HG03575 (cell line): ENCODE measurements around the gene AGFG1.

Experiments used
- ATAC-seq: cut with Tn5 transposase; IDR thresholded peaks from one replicate; pipeline ENCODE4 v1.9.1; 2021; ENCODE audit not compliant: unreplicated experiment, insufficient number of reproducible peaks, low FRiP score; ENCODE audit errors: extremely low read depth

Gene AGFG1

GRCh38 chr2:227460070-227460485 lies 11.9 kb upstream of the AGFG1 start:
- ATAC-seq, result no peak

DNA sequence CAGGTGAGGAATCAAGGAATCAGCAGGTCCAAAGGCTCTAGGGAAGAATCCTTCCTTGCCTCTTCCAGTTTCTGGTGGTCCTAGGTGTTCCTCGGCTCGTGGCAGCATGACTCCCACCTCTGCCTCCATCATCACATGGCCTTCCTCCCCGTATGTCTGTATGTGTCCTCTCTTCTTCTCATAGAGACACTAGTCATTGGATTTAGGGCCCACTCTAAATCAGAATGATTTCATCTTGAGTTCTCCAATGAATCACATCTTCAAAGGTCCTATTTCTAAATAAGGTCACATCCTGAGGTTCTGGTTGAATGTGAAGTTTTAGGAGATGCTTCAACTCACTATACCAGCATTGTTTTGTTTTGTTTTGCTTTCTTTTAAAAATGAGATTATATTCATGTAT lies 11.1 kb upstream of the AGFG1 start:
- ATAC-seq, result no peak

DNA sequence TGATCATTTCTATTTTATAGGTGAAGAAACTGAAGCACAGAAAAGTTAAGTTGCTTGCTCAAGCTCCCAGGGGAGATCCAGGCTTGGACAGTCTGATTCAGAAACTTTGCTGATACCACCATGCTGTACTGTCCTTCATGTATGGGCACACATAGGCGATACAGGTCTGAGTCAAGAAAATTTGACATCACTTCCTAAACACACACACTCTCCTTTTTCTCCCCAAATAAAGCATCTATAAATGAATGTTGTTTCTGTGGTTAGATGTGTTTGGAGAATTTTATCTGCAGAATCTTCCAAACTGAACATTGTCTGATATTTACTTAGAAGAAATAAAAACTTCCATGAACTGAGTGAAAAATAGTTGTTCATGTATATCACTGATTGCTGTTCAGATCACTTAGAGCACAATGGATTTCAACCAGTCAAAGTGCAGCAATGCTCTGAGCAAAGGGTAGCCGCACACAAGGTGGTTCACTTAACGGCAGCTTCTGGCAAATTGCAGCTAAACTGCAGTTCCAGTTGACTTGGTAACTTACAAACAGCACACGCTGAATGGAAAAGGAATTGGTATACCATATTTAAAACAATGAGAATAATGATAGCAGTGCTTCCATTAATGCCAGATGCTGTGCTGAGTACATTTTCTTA lies 10.0 kb upstream of the AGFG1 start:
- no peak for ATAC-seq

DNA sequence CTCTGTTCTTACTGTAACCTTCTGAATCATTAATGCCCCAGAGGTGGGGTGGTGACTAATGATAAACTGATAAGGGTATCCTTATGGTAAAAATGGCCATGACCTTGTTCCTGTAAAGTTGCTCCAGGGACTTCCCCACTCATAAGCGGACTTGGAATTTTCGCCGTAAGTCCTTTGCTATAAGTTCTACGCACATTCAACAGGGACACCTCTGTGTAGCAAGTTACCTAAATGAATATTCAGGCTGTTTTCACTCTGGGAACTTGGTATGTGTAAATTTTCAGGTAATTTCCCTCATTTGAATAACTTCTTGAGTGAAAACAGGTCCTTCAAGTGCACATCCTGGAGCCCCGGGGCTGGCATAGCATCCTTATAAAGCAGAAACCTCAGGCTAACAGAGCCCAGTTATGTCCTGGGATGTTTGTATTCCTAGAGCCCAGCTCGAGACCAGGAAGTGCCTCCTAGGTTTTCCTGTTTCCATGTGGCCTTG lies 9.4 kb upstream of the AGFG1 start:
- ATAC-seq, result peak; percentile 57

- ATAC-seq, result no peak
Observed at GRCh38 chr2:227462972-227463931, 8.7 kb upstream of the AGFG1 start.

- no peak for ATAC-seq
Observed at GRCh38 chr2:227464361-227464760, 7.6 kb upstream of the AGFG1 start.

GRCh38 chr2:227464851-227465250 lies 7.1 kb upstream of the AGFG1 start:
- no peak for ATAC-seq

DNA sequence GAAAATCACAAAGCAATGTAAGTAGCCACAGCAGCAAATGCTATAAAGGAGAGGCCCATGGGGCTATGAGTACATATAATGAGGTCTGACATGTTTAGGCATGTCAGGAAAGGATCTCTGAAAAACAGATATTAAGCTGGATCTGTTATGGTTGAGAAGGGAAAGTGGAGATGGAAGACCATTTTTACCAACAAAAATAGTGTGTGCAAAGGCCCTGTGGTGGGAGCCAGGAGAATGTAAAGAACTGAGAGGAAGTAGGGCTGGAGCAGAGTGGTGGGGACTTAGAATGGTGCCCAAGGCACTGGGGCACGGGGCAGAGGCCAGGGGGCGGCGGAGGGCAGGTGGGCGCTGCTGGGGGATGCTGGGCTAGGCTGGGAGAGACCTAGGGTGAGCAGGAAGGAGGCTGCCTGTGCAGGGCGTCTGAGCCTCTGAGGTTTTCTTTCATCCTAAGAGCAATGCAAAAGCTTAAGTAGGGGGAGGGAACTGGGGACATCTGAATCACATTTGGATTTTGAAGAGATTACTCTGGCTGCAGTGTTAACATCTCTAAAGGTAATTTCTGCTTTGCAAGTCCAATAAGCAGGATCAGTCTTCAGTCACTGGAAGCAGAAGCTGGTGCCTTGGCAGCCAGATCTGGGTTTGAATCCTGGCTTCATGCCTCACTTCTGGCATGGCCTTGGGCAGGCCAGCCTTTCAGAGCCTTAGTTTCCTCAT lies 4.9 kb upstream of the AGFG1 start:
- ATAC-seq, result no peak

DNA sequence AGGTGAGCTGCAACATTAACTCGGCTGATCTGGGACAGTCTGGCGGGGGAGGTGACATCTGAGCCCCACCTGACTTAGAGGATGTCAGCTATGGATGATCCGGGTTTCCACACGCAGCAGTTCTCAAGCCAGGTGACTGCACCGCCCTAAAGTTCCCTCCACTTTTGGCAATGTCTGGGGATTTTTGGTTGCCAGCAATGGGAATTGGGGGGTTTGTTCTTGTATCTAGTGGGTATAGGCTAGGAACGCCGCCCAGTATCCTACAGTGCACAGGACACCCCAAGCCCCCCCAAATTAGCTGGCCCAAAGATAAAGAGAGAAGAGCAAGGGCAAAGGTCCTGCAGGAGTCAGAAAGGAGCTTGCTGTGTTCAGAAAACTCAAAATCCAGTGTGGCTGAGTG lies 544 bp upstream of the AGFG1 start:
- no peak for ATAC-seq

- peak; percentile 33 for ATAC-seq
Observed at GRCh38 chr2:227472265-227473121, 537 bp downstream of the AGFG1 start.

DNA sequence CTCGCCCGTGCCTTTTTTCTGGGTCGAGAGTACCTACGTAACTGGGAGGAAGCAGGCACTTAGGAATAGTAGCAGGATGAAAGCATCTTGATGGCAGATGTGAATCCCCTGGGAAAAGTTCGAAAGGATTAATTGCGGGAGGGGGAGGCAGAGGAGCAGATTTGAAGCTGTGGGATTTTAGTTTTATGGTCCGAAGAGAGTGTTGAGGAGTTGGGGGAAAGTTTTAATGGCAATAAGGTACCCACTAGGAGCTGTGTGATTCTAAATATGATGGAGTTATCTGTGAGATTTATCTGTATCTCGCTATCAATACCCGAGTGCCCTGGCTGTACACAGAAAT lies 1.1 kb downstream of the AGFG1 start:
- ATAC-seq, result no peak

DNA sequence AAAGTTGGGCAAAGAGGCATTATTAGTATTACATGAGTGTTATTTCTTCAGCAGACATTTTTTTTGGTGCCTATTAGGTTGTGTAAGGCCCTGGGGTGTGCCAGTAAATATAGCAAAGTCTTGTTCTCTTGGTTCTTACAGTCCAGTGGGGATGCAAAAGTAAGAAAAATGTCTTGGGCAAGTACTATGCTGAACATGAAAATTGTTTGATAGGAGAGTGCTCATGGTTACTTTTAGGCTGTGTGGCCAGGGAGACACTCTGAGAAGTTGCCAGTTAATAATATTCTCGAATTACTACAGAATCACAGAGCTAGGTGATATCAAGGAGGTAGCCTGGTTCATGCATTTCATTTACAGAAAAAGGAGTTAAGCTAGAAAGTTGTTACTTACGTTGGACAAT lies 1.9 kb downstream of the AGFG1 start:
- ATAC-seq, result no peak

- no peak for ATAC-seq
Observed at GRCh38 chr2:227474410-227474809, 2.5 kb downstream of the AGFG1 start.

DNA sequence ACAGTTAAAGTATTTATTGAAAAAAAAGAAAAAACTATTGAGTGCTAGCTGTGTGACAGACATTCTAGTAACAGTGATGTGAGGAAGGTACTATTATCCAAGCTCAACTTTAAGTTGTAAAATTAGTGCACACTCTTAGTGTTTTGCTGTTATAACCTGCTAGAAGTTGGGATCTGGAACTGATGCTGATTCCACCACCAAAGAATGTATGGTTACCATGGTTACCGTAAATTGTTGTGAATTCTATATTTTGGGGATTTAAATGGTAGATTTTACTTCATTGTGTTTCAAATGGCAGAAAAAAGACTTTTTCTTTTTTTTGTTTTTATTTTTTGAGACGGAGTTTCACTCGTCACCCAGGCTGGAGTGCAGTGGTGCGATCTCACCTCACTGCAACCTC lies 5.3 kb downstream of the AGFG1 start:
- no peak for ATAC-seq

DNA sequence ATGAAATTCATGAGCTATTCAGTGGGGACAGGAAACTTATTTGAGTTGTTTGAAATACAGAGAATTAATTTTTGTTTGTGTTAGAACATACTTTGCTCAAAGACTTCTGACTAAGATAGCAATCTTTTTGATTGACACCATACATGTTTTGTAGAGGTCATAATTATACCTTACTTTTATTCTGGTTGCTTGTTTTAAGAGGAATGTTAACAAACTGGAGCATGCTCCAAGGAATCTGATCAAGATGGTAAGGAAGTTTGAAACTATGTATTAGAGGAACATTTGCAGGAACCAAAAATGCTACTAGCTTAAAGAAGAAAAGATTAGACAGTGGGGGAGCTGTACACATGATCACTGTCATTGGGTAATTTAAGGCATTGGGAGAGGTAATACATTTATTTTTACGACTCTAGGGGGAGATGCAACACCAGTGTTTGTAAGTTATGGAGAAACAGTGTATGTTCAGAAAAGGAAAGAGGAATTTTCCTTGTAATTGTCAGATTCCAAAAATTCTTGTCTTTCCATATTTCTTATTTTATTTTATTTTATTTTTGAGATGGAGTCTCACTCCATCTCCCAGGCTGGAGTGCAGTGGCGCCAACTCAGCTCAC lies 8.0 kb downstream of the AGFG1 start:
- no peak for ATAC-seq

DNA sequence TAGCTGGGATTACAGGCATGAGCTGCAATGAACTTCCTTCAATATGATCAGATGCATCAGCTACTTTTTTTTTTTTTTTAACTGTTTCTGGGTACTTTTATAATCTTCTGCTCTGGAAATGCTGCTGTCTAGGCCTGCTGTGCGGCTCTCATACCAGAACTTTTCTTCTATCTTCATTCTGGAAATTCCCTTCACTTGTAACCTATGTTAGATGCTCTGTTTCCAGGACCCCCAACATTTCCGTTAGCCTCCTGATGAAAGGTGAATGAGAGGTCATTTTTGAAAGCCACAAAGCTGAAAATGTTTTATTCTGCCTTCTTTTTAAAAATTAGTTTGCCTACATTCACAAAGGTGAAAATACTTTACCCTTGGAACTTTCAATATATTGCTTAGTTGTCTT lies 8.6 kb downstream of the AGFG1 start:
- peak; percentile 37 for ATAC-seq

GRCh38 chr2:227482638-227483340 lies 10.8 kb downstream of the AGFG1 start:
- peak; percentile 72 for ATAC-seq

DNA sequence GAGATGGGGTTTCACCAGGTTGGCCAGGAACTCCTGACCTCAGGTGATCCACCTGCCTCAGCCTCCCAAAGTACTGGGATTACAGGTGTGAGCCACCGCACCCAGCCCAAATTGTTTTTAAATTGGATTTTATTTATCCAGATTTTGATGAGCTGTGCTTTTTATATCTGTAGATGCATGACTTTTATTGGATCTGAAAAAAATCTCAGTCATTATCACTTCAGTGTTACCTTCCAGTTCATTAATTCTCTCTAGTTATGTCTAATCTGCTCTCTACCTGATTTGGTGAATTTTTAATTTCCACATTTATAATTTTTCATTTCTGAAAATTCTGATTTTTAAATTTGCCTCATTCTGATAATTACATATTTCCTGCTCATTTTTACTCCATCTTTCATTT lies 13.5 kb downstream of the AGFG1 start:
- ATAC-seq, result no peak
